ENCODE measurements around the gene FAM135A. TPM values are rescaled to one million over a fixed set of nuclear protein-coding genes. Genes with fewer than 3 reads are reported as not detected.

FAM135A gene
- total RNA-seq, 1 experiment from 2014 or later, result 31.0 TPM

DNA sequence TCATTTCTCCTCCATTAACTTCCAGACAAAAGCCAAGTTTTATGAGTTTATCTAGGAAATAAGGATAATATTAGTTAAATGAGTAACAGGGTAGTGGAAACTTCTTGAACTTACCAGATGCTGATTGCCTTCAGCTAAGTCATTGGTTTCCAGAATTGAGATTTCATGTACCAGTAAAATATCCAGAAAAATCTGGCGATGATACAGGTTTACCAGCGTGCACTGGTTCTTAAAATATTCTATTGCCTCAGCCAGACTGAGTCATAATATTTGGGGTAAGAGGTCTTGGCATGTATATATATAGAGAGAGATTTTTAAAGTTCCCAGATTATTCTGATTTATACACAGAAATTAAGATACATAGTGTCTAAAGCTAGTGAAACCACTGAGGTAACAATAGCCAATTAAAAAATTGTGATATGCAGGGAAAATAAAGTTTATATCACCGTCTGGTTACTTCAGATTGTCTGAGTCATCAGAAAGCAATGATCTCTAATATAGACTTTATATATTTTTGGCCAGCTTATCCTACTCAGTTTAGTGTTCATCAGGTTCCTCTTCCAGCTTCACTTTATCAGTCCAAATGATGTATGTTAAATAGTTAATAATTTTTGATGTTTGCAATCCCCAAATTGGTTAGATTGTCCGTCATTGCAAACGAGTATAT is 113.9 kb downstream of the FAM135A start:
- Mint-ChIP-seq H3K9me3 (no peaks in the 10 kb centered on the region), H3K4me3 (no peak overlapping the region), H3K27me3 (ENCODE audit: low read depth) (no peaks in the 10 kb centered on the region), H3K36me3 (ENCODE audit: insufficient read depth in 1 of 3, low read depth in 3 of 3) (peaks cover 0 to 15% (median 7%) of the 10 kb centered on the region in 3 experiments; a peak in 4 of 7 replicates), H3K27ac (no peak overlapping the region), H3K4me1 (no peaks in the 10 kb centered on the region)
- Histone ChIP-seq H2AK5ac (ENCODE audit: insufficient read length, low read length) (no peak overlapping the region), H2BK5ac (ENCODE audit: insufficient read length, low read length) (no peak overlapping the region), H3K9me3 (ENCODE audit: control insufficient read depth, low read depth, low read length) (no peaks in the 10 kb centered on the region), H2BK20ac (ENCODE audit: low read depth, low read length, poor library complexity, severe bottlenecking) (no peak overlapping the region), H4K91ac (ENCODE audit: insufficient read length, low read depth, low read length) (no peak overlapping the region), H4K8ac (replicated peaks; ENCODE audit: insufficient read length, low read depth, low read length) (no peak overlapping the region), H3K9ac (ENCODE audit: extremely low read depth, insufficient read length, low read length) (no peak overlapping the region), H3K4me1 (ENCODE audit: insufficient read depth, low read length) (no peaks in the 10 kb centered on the region), H3K27ac (ENCODE audit: insufficient read length, low read depth, low read length) (no peak overlapping the region), H3K23me2 (ENCODE audit: insufficient read length, low read depth, low read length, poor library complexity, severe bottlenecking) (no peaks in the 10 kb centered on the region), H3K79me2 (ENCODE audit: insufficient read depth, low read length) (no peaks in the 10 kb centered on the region), H3K23ac (ENCODE audit: insufficient read length, low read depth, low read length) (no peak overlapping the region), H2BK12ac (ENCODE audit: insufficient read length, low read depth, low read length) (no peak overlapping the region), H3K27me3 (ENCODE audit: insufficient read depth, low read length) (no peaks in the 10 kb centered on the region), H3K14ac (ENCODE audit: insufficient read depth, low read length) (no peak overlapping the region), H3K18ac (ENCODE audit: insufficient read length, low read depth, low read length) (no peak overlapping the region), H2AFZ (ENCODE audit: low read length) (no peak overlapping the region), H4K5ac (ENCODE audit: insufficient read length, low read depth, low read length) (no peak overlapping the region), H2BK15ac (ENCODE audit: low read depth, low read length) (no peak overlapping the region), H3K4me2 (ENCODE audit: insufficient read depth, insufficient read length, low read length) (no peak overlapping the region), H3K79me1 (ENCODE audit: insufficient read depth, low read depth, low read length, poor library complexity, severe bottlenecking) (no peaks in the 10 kb centered on the region), H3K56ac (ENCODE audit: insufficient read length, low read depth, low read length) (no peak overlapping the region), H3T11ph (ENCODE audit: low read length) (no peak overlapping the region), H4K20me1 (ENCODE audit: control insufficient read depth, insufficient read depth, insufficient read length) (no peaks in the 10 kb centered on the region), H2BK120ac (ENCODE audit: low read depth, low read length, poor library complexity, severe bottlenecking) (no peak overlapping the region), H3K4ac (ENCODE audit: low read depth, low read length) (no peak overlapping the region)
- no peak for DNase-seq
- TF ChIP-seq, protein P1, sequence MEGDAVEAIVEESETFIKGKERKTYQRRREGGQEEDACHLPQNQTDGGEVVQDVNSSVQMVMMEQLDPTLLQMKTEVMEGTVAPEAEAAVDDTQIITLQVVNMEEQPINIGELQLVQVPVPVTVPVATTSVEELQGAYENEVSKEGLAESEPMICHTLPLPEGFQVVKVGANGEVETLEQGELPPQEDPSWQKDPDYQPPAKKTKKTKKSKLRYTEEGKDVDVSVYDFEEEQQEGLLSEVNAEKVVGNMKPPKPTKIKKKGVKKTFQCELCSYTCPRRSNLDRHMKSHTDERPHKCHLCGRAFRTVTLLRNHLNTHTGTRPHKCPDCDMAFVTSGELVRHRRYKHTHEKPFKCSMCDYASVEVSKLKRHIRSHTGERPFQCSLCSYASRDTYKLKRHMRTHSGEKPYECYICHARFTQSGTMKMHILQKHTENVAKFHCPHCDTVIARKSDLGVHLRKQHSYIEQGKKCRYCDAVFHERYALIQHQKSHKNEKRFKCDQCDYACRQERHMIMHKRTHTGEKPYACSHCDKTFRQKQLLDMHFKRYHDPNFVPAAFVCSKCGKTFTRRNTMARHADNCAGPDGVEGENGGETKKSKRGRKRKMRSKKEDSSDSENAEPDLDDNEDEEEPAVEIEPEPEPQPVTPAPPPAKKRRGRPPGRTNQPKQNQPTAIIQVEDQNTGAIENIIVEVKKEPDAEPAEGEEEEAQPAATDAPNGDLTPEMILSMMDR (conservative IDR thresholded peaks at IDR 0.05), result no peak
- WGBS (ENCODE audit: extremely low coverage, insufficient read length, low lambda C conversion rate), result no CpG with 5 or more reads among the region's 5 CpGs
